SU-DHL-6 (cell line): ENCODE results near the gene CLCNKA.

Experiments
- EZH2phosphoT487 ChIP-seq: fragments of 200-600 bp; sonication (generic), shearing (Covaris generic); conservative IDR thresholded peaks from 2 replicates; pipeline ENCODE4 v1.6.1; 2018; ENCODE audit warnings: mild to moderate bottlenecking, antibody characterized with exemption, low read length, moderate library complexity, mixed read lengths
- TF ChIP-seq, protein P1 (sequence below): fragments of 200-600 bp; sonication (generic); IDR thresholded peaks from one replicate; pipeline ENCODE4 v1.5.1; 2017; ENCODE audit warnings: antibody characterized with exemption, mild to moderate bottlenecking, low read length, moderate library complexity; ENCODE audit not compliant: insufficient read depth, poor library complexity, severe bottlenecking

GRCh38 chr1:16066245-16066644, 44.4 kb downstream of the CLCNKA start:
- TF ChIP-seq, protein P1, sequence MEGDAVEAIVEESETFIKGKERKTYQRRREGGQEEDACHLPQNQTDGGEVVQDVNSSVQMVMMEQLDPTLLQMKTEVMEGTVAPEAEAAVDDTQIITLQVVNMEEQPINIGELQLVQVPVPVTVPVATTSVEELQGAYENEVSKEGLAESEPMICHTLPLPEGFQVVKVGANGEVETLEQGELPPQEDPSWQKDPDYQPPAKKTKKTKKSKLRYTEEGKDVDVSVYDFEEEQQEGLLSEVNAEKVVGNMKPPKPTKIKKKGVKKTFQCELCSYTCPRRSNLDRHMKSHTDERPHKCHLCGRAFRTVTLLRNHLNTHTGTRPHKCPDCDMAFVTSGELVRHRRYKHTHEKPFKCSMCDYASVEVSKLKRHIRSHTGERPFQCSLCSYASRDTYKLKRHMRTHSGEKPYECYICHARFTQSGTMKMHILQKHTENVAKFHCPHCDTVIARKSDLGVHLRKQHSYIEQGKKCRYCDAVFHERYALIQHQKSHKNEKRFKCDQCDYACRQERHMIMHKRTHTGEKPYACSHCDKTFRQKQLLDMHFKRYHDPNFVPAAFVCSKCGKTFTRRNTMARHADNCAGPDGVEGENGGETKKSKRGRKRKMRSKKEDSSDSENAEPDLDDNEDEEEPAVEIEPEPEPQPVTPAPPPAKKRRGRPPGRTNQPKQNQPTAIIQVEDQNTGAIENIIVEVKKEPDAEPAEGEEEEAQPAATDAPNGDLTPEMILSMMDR = no peak
- no peak for TF ChIP-seq EZH2phosphoT487
